GM21723 (cell line): ENCODE measurements around the gene LCE7A.

Experiments used
- ATAC-seq: cut with Tn5 transposase; IDR thresholded peaks from one replicate; pipeline ENCODE4 v1.9.1; 2021; ENCODE audit warnings: mild to moderate bottlenecking, moderate library complexity; ENCODE audit not compliant: unreplicated experiment

The LCE7A gene, protein sequence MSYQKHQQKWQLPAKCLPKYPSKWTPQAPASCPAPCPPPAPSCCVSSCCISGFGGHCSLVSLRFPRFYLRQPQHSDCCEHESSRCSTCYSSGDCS

DNA sequence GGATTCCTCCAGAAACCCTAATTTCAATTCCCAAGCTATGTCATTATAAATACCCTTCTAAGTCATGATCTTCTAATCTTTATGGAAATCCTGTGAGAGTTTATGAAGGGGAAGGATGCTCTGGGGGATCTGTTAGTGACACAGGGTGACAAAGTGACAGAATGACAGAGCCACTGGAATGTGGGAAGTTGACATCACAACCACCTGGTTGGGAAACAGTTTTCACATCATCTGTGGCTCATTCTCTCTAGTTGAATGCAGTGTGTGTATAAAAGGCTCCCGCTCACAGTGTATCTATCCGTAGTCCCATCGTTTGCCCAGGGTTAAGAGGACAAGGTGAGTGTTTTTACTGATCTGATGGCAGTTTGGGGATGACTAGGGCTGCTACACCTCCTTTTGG is at the start of gene LCE7A:
Gene LCE7A (plus strand): TSS at position 301 of the 400 bp plus-strand sequence. CDS start 702 bp downstream, outside the sequence.
- no peak for ATAC-seq

- no peak for ATAC-seq
These were observed 48.7 kb upstream of the LCE7A start for GRCh38 chr1:152811050-152811449.

- no peak for ATAC-seq
These were observed 48.1 kb upstream of the LCE7A start, which contains the start of gene LCE1B for GRCh38 chr1:152811671-152812070. LCE1B (plus strand) TSS chr1:152811971; CDS start chr1:152812447, 476 bp downstream.

GRCh38 chr1:152817309-152817708 is 42.5 kb upstream of the LCE7A start:
- ATAC-seq, result no peak

DNA sequence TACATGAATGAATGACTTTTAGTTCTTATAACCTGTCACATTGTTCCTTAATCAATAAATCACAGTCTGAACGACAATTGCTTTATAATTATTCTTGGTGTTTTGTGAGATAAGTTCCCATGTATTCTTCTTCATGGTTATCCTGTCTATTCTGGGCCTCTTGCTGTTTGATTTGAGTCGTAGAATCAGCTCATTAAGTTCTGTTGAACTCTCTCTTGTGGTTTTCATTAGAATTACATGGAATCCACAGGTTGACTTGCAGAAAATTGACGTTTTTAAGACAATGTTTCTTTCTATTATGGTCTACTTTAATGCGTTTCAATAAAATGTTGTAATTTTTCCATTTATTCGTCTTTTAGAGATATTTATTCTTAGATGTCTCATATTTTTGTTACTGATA is 36.5 kb upstream of the LCE7A start:
- ATAC-seq, result no peak

GRCh38 chr1:152824964-152825363 is 34.8 kb upstream of the LCE7A start:
- ATAC-seq, result no peak

- no peak for ATAC-seq
These were observed 32.6 kb upstream of the LCE7A start, which contains the start of gene LCE1A for GRCh38 chr1:152827173-152827572. LCE1A (plus strand) TSS chr1:152827473; CDS start chr1:152827473, 0 bp downstream.

GRCh38 chr1:152836870-152837269 is 22.9 kb upstream of the LCE7A start:
- ATAC-seq, result no peak

DNA sequence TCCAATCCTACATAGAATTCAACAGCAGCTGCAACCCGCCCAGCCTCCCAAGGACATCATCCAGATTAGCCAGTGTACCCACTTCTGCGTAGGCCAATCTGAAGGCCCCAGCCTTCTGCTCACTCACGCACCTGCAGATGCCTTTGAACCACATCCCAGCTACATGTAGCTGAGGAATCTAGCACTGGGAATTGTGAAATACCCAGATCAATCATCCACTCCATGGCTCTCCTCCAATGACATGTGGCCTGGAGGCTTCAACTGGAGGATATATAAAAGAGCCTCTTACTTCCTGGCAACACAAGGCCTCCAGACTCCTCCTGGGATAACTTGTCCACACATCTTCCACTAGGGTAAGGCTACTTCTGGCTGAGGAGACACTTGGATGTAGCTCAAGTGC is 17.2 kb upstream of the LCE7A start, which contains the start of gene LCE6A:
Gene LCE6A (plus strand): TSS at position 301 of the 400 bp plus-strand sequence. CDS start 665 bp downstream, outside the sequence.
- ATAC-seq, result no peak

- no peak for ATAC-seq
These were observed 4.1 kb upstream of the LCE7A start for GRCh38 chr1:152855661-152856060.

- ATAC-seq, result no peak
These were observed 1.7 kb upstream of the LCE7A start for GRCh38 chr1:152858062-152858461.

- ATAC-seq, result no peak
These were observed 333 bp downstream of the LCE7A start for GRCh38 chr1:152860129-152860528.

DNA sequence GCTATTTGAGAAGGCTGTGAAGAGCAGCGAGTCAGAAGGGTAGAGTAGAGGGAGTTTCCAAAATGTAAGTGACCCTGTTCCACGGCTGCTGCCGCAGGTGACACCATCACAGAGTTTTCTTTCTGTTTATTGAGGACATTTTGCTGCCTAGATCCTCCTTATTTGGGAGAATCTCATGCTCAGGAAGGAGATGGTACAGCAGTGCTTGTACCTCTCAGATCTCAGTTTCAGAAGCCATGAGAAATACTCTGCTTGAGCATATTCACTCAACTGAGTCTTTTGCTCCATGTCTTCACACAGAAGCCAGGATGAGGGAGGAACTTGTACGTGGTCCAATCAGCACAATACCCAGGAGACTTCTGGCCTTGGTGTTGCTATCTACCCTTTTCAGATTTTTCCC is 1.6 kb downstream of the LCE7A start:
- no peak for ATAC-seq

GRCh38 chr1:152864443-152864842 is 4.6 kb downstream of the LCE7A start:
- ATAC-seq, result no peak

DNA sequence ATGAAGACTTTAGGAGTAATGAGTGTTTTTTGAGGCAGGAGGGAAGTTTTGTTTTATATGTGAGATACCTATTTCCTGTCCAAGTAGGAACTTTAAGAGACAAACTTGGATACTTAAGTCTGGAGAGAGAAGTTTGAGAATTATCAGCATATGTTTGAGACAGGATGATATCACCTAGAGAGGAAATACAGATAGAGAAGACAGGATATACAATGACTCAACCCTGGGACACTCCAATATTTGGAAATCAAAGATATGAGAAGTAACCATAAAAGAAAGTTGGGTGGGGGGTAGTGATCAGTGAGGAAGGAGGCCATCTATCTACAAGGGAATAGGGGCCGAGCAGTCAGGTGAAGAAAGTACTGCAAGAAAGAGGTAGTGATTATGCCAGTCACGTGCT is 6.5 kb downstream of the LCE7A start:
- no peak for ATAC-seq

GRCh38 chr1:152869808-152870419 is 10.1 kb downstream of the LCE7A start:
- ATAC-seq, result no peak

DNA sequence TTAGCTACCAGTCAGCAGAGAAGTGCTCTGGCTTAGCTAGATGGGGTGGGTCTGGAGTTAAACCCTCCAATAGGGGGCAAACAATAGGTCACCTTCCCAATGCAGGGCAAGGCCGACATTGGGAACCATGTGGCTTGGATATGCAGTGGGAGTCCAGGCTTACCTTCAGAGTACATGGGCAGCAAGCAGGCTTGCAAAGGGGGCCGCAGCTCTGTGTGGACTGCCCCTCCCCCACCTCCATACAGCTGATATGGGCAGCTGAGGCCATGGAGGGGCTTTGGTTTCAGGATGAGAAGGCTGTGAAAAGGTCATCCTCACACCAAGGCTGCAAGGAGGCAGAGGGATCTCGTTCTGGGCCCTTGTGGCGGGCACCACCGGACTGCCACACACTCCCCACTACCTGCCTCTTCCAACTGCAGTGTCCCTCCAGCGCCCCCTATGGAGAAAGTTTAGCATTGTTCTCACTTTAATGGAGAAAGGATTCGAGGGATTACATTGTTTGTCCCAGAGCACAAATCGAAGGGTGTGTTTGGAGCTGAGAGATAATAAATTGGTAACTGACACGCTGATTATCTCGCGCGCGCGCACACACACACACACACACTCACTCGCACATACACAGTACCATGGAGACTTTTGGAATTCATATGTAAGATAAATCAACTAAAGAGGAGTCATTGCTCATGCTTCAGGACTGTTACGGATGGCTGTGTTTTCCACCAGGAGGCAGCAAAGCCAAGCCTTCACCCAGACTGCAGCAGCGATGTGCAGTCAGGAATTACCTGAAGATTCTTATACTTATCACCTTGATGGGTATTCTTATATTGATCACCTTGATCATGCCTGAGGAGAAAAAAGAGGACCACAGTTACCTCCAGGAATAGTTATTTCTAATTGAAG is 11.3 kb downstream of the LCE7A start:
- ATAC-seq, result no peak

GRCh38 chr1:152871731-152872126 is 11.9 kb downstream of the LCE7A start:
- ATAC-seq, result no peak

DNA sequence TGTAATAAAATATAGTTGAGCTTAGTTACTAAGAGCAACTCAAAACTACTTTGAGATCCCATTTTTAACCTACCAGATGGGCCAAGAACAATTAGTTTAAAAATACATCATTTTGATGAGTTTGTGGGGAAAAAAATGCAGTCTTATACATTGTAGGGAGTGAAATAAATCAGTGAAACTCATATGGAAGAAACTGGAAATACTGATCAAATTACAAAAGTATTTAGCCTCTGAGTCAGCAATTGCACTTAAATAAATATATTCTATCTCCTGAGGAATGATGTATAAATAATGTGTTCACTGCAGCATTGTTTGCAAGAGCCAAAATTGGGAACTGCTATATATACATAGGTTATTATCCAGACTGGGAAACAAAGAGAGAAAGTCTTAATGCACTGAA is 13.7 kb downstream of the LCE7A start:
- ATAC-seq, result no peak

GRCh38 chr1:152876827-152877226 is 17.0 kb downstream of the LCE7A start:
- ATAC-seq, result no peak

DNA sequence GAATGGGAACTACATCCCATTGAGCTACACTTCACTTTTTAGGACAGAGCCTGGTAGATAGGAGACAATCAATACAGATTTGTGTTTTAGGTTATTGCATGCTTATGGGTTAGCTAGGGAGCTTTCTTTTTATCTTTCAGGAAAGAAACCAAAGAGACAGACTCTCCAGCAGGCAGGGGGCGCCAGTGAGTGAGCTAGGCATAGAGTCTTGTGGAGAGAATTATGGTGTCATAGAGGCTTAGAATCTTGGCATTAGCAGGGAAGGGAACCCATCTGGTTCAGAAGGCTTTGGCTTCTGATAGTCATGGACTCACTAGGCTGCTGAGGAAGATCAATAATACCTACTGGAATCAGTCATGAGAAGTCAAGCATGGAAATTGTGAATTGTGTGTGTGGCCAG is 18.2 kb downstream of the LCE7A start, which contains the start of gene SMCP:
Gene SMCP (plus strand): TSS at position 281 of the 400 bp plus-strand sequence. CDS start 6,101 bp downstream, outside the sequence.
- no peak for ATAC-seq
